ENCODE results near the gene SDK1. TPM values are rescaled to one million over a fixed set of nuclear protein-coding genes. Genes with fewer than 3 reads are reported as not detected.

The SDK1 gene
- total and polyA plus RNA-seq, 2 of the 8 experiments (the other 6 are each of a cell fraction or from before 2014, with no cell fraction given) = 3.3 to 7.2 TPM

- Histone ChIP-seq H3K23ac (ENCODE audit: insufficient read length) (no peak overlapping the region), H2BK20ac (ENCODE audit: low read length) (no peak overlapping the region), H3K4me3 (ENCODE audit: extremely low read depth in 1 of 4, insufficient read depth in 2 of 4, low read depth in 3 of 4, low read length in 4 of 4) (no peak overlapping the region), H3K27me3 (replicated peaks in 1 of 4; ENCODE audit: control insufficient read depth in 3 of 4, extremely low read depth in 1 of 4, insufficient read depth in 3 of 4, low read length in 3 of 4) (no peaks in the 10 kb centered on the region; a peak in 1 of 7 replicates), H3K4me1 (replicated peaks in 1 of 4; ENCODE audit: control insufficient read depth in 3 of 4, insufficient read depth in 4 of 4, low read length in 3 of 4) (peaks cover 0 to 2% (median 0%) of the 10 kb centered on the region in 4 experiments; a peak in 2 of 7 replicates), H3K56ac (replicated peaks; ENCODE audit: insufficient read length, low read depth, low read length) (no peak overlapping the region), H4K5ac (ENCODE audit: insufficient read length, low read depth, low read length) (no peak overlapping the region), H3K18ac (ENCODE audit: extremely low read depth, low read length) (no peak overlapping the region), H3K27ac (ENCODE audit: low read depth, low read length) (0 out of 2 replicates have a peak overlapping the region, but pooled peaks have one; percentile 13), H3K36me3 (ENCODE audit: control insufficient read depth in 2 of 4, insufficient read depth in 4 of 4, low read length in 3 of 4) (no peaks in the 10 kb centered on the region), H2AK5ac (ENCODE audit: low read depth, low read length) (no peak overlapping the region), H2BK15ac (ENCODE audit: low read length) (no peak overlapping the region), H3K79me2 (ENCODE audit: control insufficient read depth in 1 of 2, insufficient read depth in 2 of 2, low read length in 2 of 2) (no peaks in the 10 kb centered on the region), H3K79me1 (ENCODE audit: low read depth, low read length) (no peaks in the 10 kb centered on the region), H3K9me3 (ENCODE audit: insufficient read depth in 2 of 2, low read depth in 1 of 2, low read length in 1 of 2) (no peaks in the 10 kb centered on the region), H4K91ac (replicated peaks; ENCODE audit: insufficient read length, low read length) (no peak overlapping the region), H4K8ac (ENCODE audit: extremely low read depth, insufficient read depth, low read length) (no peak overlapping the region), H3K4ac (replicated peaks; ENCODE audit: insufficient read length, low read depth, low read length) (no peak overlapping the region), H2BK120ac (replicated peaks; ENCODE audit: low read depth, low read length) (no peak overlapping the region), H2AFZ (ENCODE audit: low read length) (no peak overlapping the region), H4K20me1 (replicated peaks in 1 of 2; ENCODE audit: control insufficient read depth in 1 of 2, insufficient read depth in 2 of 2, low read length in 2 of 2) (no peaks in the 10 kb centered on the region), H2BK5ac (ENCODE audit: low read depth, low read length) (no peak overlapping the region), H3K23me2 (ENCODE audit: low read depth, low read length) (no peaks in the 10 kb centered on the region), H3K14ac (ENCODE audit: insufficient read length) (no peak overlapping the region), H2BK12ac (ENCODE audit: low read depth, low read length) (no peak overlapping the region), H3K4me2 (ENCODE audit: insufficient read depth in 1 of 2, low read depth in 2 of 2, low read length in 2 of 2) (no peak overlapping the region), H3K9ac (replicated peaks in 1 of 4; ENCODE audit: extremely low read depth in 1 of 4, low read depth in 3 of 4, low read length in 3 of 4) (no peak overlapping the region)
- ChIA-PET POLR2A (ENCODE audit: partially characterized antibody) (no interaction called here), CTCF (ENCODE audit: partially characterized antibody) (interaction anchor here (0.8 kb wide), 1 partner anchor 11 kb away, joined by 3 read pairs; no protein-coding TSS in a partner anchor)
- DNase-seq (ENCODE audit: low read depth in 1 of 2, low spot score in 2 of 2) (no peak), FAIRE-seq (no peak)
- TF ChIP-seq SP2 (IDR thresholded peaks at IDR 0.05; ENCODE audit: low read length) (no peak), JUND (IDR thresholded peaks at IDR 0.05; ENCODE audit: low read length) (no peak)
Measured at GRCh38 chr7:3493499-3493898, 192.4 kb downstream of the SDK1 start.
